Fibroblast of mammary gland (primary cell): ENCODE measurements around the gene MED20.

Source experiments
- DNase-seq: peaks from one replicate; pipeline ENCODE4 v3.0.0-alpha.2; 2010; ENCODE audit warnings: low read depth
- H3K4me3 ChIP-seq: 2 replicates; pipeline ENCODE4 v1.5.1; 2011; ENCODE audit warnings: low read depth, mild to moderate bottlenecking, low read length, moderate library complexity; ENCODE audit not compliant: control insufficient read depth
- TF ChIP-seq, protein P1 (sequence below): conservative IDR thresholded peaks from 2 replicates; pipeline ENCODE4 v1.5.1; 2011; ENCODE audit warnings: low read depth, low read length, inconsistent platforms; ENCODE audit not compliant: control insufficient read depth, insufficient read depth

Gene MED20

DNA sequence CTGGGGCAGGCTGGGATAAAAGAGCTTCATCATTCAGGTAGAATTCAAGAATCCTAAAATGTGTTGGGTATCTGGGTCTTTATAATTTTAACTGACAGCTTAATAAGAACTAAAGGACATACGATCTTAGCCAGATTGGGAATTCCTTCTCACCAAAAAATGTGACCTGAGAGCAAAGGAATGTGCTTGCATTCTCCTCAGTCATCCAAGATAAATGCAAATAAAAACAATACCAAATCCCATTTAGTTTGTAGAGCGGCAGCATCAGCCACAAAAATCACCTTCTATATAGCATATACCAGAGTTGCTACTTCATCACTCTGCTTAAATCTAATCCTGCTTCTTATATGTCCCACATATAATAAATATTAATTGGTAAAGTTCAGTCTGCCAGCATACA is 42.7 kb downstream of the MED20 start:
- TF ChIP-seq, protein P1, sequence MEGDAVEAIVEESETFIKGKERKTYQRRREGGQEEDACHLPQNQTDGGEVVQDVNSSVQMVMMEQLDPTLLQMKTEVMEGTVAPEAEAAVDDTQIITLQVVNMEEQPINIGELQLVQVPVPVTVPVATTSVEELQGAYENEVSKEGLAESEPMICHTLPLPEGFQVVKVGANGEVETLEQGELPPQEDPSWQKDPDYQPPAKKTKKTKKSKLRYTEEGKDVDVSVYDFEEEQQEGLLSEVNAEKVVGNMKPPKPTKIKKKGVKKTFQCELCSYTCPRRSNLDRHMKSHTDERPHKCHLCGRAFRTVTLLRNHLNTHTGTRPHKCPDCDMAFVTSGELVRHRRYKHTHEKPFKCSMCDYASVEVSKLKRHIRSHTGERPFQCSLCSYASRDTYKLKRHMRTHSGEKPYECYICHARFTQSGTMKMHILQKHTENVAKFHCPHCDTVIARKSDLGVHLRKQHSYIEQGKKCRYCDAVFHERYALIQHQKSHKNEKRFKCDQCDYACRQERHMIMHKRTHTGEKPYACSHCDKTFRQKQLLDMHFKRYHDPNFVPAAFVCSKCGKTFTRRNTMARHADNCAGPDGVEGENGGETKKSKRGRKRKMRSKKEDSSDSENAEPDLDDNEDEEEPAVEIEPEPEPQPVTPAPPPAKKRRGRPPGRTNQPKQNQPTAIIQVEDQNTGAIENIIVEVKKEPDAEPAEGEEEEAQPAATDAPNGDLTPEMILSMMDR = no peak
- no peak overlapping the region for H3K4me3 ChIP-seq
- peak; percentile 29 for DNase-seq

DNA sequence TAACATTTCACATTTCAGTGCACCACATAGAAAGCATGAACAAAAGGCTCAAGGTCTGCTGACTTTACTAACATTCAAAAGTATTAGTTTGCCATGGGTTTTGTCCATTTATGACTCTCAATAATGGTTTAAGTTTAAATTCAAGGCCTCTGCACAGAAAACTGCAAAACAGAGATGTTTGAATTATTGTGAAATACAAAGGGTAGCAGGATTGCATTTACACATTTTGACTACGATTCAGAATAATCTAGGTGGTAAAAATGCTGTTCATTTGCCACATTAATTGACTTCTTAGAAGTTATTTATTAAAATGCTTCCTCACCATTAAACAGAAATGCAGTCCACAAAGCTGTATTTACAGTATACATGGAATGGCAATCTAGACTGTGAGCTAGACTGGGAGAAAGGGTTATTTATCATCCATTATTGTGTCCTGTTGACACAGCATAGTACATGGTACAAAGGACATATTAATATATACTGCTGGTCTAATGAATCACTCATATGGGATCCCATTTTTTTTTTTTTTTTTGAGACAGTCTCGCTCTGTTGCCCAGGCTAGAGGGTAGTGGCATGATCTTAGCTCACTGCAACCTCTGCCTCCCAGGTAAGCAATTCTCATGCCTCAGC is 43.8 kb downstream of the MED20 start:
- no peak overlapping the region for H3K4me3 ChIP-seq
- TF ChIP-seq, protein P1 = no peak
- DNase-seq = no peak

DNA sequence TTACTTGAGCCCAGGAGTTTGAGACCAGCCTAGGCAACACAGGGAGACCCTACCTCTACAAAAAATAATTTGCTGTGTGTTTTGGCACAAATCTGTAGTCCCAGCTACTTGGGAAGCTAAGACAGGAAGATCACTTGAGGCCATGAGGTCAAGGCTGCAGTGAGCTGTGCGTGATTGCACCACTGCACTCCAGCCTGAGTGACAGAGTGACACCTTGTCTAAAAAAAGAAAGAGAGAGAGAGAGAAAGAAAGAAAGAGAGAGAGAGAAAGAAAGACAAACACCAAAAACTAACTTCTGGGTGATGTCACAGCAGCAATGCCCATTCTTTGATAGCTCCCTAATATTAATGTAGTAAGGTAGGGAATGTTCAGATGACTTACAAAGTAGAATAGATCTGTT is 46.2 kb downstream of the MED20 start:
- H3K4me3 ChIP-seq = no peak overlapping the region
- DNase-seq = no peak
- TF ChIP-seq, protein P1 = no peak

DNA sequence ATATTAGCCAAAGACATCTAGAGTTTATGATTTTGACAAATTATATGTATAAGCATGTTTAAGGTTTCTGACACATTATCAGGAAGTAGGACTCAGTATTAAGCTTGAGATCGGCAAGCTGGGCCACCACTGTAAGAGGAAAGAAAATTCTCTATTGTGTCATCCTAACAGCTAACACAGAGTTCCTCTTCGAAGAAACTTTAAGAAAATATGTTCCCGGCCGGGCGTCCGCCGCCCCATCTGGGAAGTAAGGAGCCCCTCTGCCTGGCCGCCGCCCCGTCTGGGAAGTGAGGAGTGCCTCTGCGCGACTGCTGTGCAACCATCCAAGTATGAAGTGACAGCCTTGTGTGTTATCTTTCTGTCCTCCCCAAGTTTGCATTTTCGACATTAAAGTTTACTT is 48.8 kb downstream of the MED20 start:
- H3K4me3 ChIP-seq = no peak overlapping the region
- no peak for DNase-seq
- TF ChIP-seq, protein P1 = no peak

DNA sequence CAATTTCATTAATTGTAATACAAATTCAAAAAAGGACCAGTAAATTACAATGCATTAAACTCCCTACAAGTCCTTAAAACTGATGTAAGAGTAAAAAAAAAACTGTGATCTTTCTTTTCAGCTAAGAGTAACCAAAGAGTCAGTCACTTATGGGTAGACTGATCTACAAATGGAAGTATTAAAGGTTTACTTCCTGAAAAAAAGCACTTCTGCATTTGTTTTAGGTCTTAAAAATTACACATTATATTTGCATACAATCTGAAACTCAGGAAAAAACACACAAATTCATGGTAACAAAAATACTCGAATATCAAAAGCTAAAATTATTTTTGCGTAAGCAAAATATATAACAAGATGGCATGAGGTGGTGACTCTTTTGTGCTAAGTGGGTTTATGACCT is 49.2 kb downstream of the MED20 start:
- H3K4me3 ChIP-seq = no peak overlapping the region

DNA sequence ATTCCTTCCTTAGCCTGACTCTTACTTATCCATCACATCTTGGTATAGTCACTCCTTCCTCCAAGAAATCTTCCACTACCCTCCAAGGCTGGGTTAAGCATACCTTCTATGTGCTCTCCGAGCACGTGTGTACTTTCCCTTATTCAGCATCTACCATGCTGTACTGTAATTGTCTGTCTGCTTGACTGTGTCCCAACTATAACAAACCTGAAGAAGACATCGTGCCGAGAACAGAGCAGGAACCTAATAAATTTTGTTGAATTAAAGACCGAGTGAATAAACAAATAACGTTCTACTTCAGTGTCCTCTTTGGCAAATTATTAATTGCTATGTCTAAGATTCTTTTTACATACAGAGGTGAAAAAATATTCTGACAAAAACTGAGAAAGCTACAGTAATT is 61.6 kb downstream of the MED20 start:
- TF ChIP-seq, protein P1 = no peak
- no peak for DNase-seq
- no peak overlapping the region for H3K4me3 ChIP-seq

More for the DNA sequence above, 49.2 kb downstream of the MED20 start:
- no peak for DNase-seq
- TF ChIP-seq, protein P1 = no peak

DNA sequence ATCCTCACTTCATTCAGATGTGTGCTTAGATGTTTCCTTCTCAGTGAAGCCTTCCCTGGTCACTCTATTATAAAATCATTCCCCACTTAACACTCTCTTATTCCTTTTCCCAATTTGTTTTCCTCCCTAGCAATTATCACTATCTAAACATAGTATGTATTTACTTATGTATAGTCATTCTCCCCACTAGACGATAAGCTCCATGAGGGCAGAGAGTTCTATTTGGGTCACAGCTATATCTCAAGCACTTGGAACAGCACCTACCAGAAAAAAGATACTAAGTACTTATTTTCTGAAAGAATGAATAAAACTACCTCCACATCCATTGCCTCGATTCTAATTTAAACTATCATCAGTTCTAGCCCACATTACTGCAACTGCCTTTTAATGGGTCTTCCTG is 62.2 kb downstream of the MED20 start:
- no peak for DNase-seq
- no peak overlapping the region for H3K4me3 ChIP-seq
- TF ChIP-seq, protein P1 = no peak
